Caco-2 (cell line): Measurements from ENCODE around the gene CTNNB1. TPM values are rescaled to one million over a fixed set of nuclear protein-coding genes. Genes with fewer than 3 reads are reported as not detected.

ENCODE experiments used
- BruUV-seq: library from RNA; stranded (reverse); fragments of 400-500 nt; replicated peaks from 2 replicates; lab custom pipeline; 2021; lab: Mats Ljungman, UMichigan
- CTCF ChIA-PET: fragments of 300-600 bp; sonication (Branson Sonifier 250); formaldehyde crosslinking; loops from one replicate; lab custom pipeline; 2022; ENCODE audit warnings: antibody characterized with exemption; lab: Charles Lee
- POLR2A ChIA-PET: fragments of 300-600 bp; sonication (Branson Sonifier 250); formaldehyde crosslinking; loops from one replicate; lab custom pipeline; 2022; ENCODE audit warnings: antibody characterized with exemption; lab: Charles Lee
- DNase-seq, 2 experiments: peaks; one replicate each; pipeline versions ENCODE4 v3.0.0 to v3.0.0-alpha.2; 2020 to 2022
- H3K27me3 ChIP-seq: replicated peaks from 2 replicates; pipeline ENCODE4 v1.6.0; 2011; ENCODE audit warnings: low read length; ENCODE audit not compliant: control insufficient read depth, insufficient read depth
- H3K36me3 ChIP-seq: 2 replicates; pipeline ENCODE4 v1.5.1; 2011; ENCODE audit warnings: low read length; ENCODE audit not compliant: control insufficient read depth, insufficient read depth
- H3K4me1 ChIP-seq: fragments of 250-450 bp; sonication (Bioruptor Pico); 2 replicates; pipeline ENCODE4 v1.5.1; 2020; ENCODE audit warnings: mild to moderate bottlenecking
- H3K4me3 ChIP-seq: 2 replicates; pipeline ENCODE4 v1.5.1; 2011; ENCODE audit warnings: low read depth, mild to moderate bottlenecking, control low read depth, low read length
- H3K9me3 ChIP-seq: fragments of 250-450 bp; sonication (Bioruptor Pico); 2 replicates; pipeline ENCODE4 v1.5.1; 2020; ENCODE audit warnings: mild to moderate bottlenecking, moderate library complexity
- H3K27ac Mint-ChIP-seq: one replicate; pipeline ENCODE4 v1.8.0; 2022; ENCODE audit warnings: mixed read lengths; ENCODE audit not compliant: unreplicated experiment
- H3K27me3 Mint-ChIP-seq: one replicate; pipeline ENCODE4 v1.8.0; 2022; ENCODE audit warnings: mixed read lengths; ENCODE audit not compliant: insufficient read depth, unreplicated experiment
- H3K36me3 Mint-ChIP-seq: one replicate; pipeline ENCODE4 v1.8.0; 2022; ENCODE audit warnings: mild to moderate bottlenecking, mixed read lengths; ENCODE audit not compliant: insufficient read depth, unreplicated experiment
- H3K4me1 Mint-ChIP-seq: one replicate; pipeline ENCODE4 v1.8.0; 2022; ENCODE audit warnings: low read depth, mixed read lengths; ENCODE audit not compliant: unreplicated experiment
- H3K4me3 Mint-ChIP-seq: one replicate; pipeline ENCODE4 v1.8.0; 2022; ENCODE audit warnings: mild to moderate bottlenecking, moderate library complexity, mixed read lengths; ENCODE audit not compliant: unreplicated experiment
- H3K9me3 Mint-ChIP-seq: one replicate; pipeline ENCODE4 v1.8.0; 2022; ENCODE audit warnings: mixed read lengths; ENCODE audit not compliant: unreplicated experiment
- CTCF ChIP-seq, 2 experiments: fragments of 200-600 bp in 1 of 2; IDR thresholded peaks; 1 replicate in 1 of 2; 2 replicates in 1 of 2; pipeline versions ENCODE4 v1.5.1 to v1.8.0; 2011 to 2022; ENCODE audit warnings: antibody characterized with exemption in 1 of 2, control low read depth in 1 of 2, inconsistent platforms in 1 of 2, low read depth in 1 of 2, low read length in 1 of 2, mild to moderate bottlenecking in 1 of 2, moderate library complexity in 1 of 2; ENCODE audit not compliant: insufficient read depth in 1 of 2, severe bottlenecking in 1 of 2, unreplicated experiment in 1 of 2
- intact Hi-C: fragments of 100-400 bp; cut with micrococcal nuclease; formaldehyde crosslinking; loops from one replicate; pipeline ENCODE4 v1.10.0; 2022; ENCODE audit not compliant: unreplicated experiment
- total RNA-seq: library from RNA; stranded (reverse); gene quantifications from 2 replicates; pipeline ENCODE4 v1.2.3, GENCODE V29; 2022

CTNNB1 gene
- total RNA-seq, 1 experiment from 2014 or later: 206 TPM

- intact Hi-C loops: no loop called here
- POLR2A ChIA-PET: no interaction called here
- BruUV-seq: no TSS peak
- TF ChIP-seq CTCF (IDR thresholded peaks at IDR 0.05; ENCODE audit: insufficient read depth in 1 of 2, low read depth in 1 of 2, low read length in 1 of 2, severe bottlenecking in 1 of 2, unreplicated experiment in 1 of 2): no peak
- no peaks in the 10 kb centered on the region for H3K27me3 Mint-ChIP-seq
- no peaks in the 10 kb centered on the region for H3K27me3 ChIP-seq
- peaks cover 13% of the 10 kb centered on the region for H3K4me1 Mint-ChIP-seq
- no peak for DNase-seq
- peaks cover 55% of the 10 kb centered on the region for H3K36me3 Mint-ChIP-seq
- H3K4me3 ChIP-seq: no peak overlapping the region
- H3K36me3 ChIP-seq: peaks cover 1% of the 10 kb centered on the region; the same call in 1 of the 2 replicates
- H3K27ac Mint-ChIP-seq: no peak overlapping the region
- H3K4me3 Mint-ChIP-seq: no peak overlapping the region
- H3K4me1 ChIP-seq: 0 out of 2 replicates have a peak, but pooled peaks cover 14% of the 10 kb centered on the region
- no peaks in the 10 kb centered on the region for H3K9me3 Mint-ChIP-seq
- CTCF ChIA-PET: no interaction called here
- H3K9me3 ChIP-seq: no peaks in the 10 kb centered on the region
These were observed 24.4 kb downstream of the CTNNB1 start for GRCh38 chr3:41223691-41224090.

GRCh38 chr3:41224120-41224806, 25.0 kb downstream of the CTNNB1 start:
- no peak overlapping the region for H3K27ac Mint-ChIP-seq
- TF ChIP-seq CTCF (IDR thresholded peaks at IDR 0.05; ENCODE audit: insufficient read depth in 1 of 2, low read depth in 1 of 2, low read length in 1 of 2, severe bottlenecking in 1 of 2, unreplicated experiment in 1 of 2): no peak
- H3K4me3 Mint-ChIP-seq: no peak overlapping the region
- no peak for DNase-seq
- intact Hi-C loops: no loop called here
- peaks cover 13% of the 10 kb centered on the region for H3K4me1 Mint-ChIP-seq
- H3K27me3 ChIP-seq: no peaks in the 10 kb centered on the region
- ChIA-PET POLR2A (no interaction called here), CTCF (no interaction called here)
- H3K9me3 Mint-ChIP-seq: no peaks in the 10 kb centered on the region
- peaks cover 1% of the 10 kb centered on the region; the same call in 1 of the 2 replicates for H3K36me3 ChIP-seq
- H3K27me3 Mint-ChIP-seq: no peaks in the 10 kb centered on the region
- H3K36me3 Mint-ChIP-seq: peaks cover 60% of the 10 kb centered on the region
- H3K4me1 ChIP-seq: 0 out of 2 replicates have a peak, but pooled peaks cover 8% of the 10 kb centered on the region
- no peaks in the 10 kb centered on the region for H3K9me3 ChIP-seq
- BruUV-seq: no TSS peak
- H3K4me3 ChIP-seq: no peak overlapping the region

GRCh38 chr3:41234823-41235721, 35.8 kb downstream of the CTNNB1 start:
- intact Hi-C loops: no loop called here
- no TSS peak for BruUV-seq
- H3K4me1 ChIP-seq: no peaks in the 10 kb centered on the region
- H3K4me3 ChIP-seq: no peak overlapping the region
- POLR2A ChIA-PET: no interaction called here
- Mint-ChIP-seq H3K4me1 (peaks cover 5% of the 10 kb centered on the region), H3K4me3 (no peak overlapping the region), H3K9me3 (no peaks in the 10 kb centered on the region), H3K27ac (no peak overlapping the region), H3K27me3 (no peaks in the 10 kb centered on the region), H3K36me3 (peaks cover 99% of the 10 kb centered on the region)
- DNase-seq: no peak
- CTCF ChIA-PET: no interaction called here
- H3K27me3 ChIP-seq: no peaks in the 10 kb centered on the region
- TF ChIP-seq CTCF (IDR thresholded peaks at IDR 0.05; ENCODE audit: insufficient read depth in 1 of 2, low read depth in 1 of 2, low read length in 1 of 2, severe bottlenecking in 1 of 2, unreplicated experiment in 1 of 2): no peak
- peaks cover 3% of the 10 kb centered on the region; the same call in 1 of the 2 replicates for H3K36me3 ChIP-seq
- H3K9me3 ChIP-seq: no peaks in the 10 kb centered on the region
